Stimulated activated memory B cell treated with anti-CD40 and anti-IgM and Interleukin-4, amounts not matched to agents 10 μg/mL and 1 μg/mL and 100 μg/mL, for 72 hours (primary cell): ENCODE results near the gene ARL3.
A peak's percentile ranks its signal among the peaks of the same experiment; 100 is the strongest.
"Not testable (repeated sequence)": the region's sequence is repeated elsewhere in the genome, so short reads cannot be mapped to it uniquely, and the experiment has no call there.

Source experiments
- ATAC-seq: fragments of 150-1000 bp; cut with Tn5 transposase; 2 replicates; pipeline ENCODE4 v1.10.0; 2021
- H3K27ac Mint-ChIP-seq: one replicate; pipeline ENCODE4 v1.8.0; 2022; ENCODE audit warnings: mild to moderate bottlenecking, mixed read lengths
- H3K27me3 Mint-ChIP-seq: one replicate; pipeline ENCODE4 v1.8.0; 2022; ENCODE audit warnings: mixed read lengths
- H3K36me3 Mint-ChIP-seq: one replicate; pipeline ENCODE4 v1.8.0; 2022; ENCODE audit warnings: mixed read lengths
- H3K4me1 Mint-ChIP-seq: one replicate; pipeline ENCODE4 v1.8.0; 2022; ENCODE audit warnings: mixed read lengths
- H3K4me3 Mint-ChIP-seq: one replicate; pipeline ENCODE4 v1.8.0; 2022; ENCODE audit warnings: mild to moderate bottlenecking, moderate library complexity, mixed read lengths
- H3K9me3 Mint-ChIP-seq: one replicate; pipeline ENCODE4 v1.8.0; 2022; ENCODE audit warnings: mixed read lengths

The ARL3 gene

GRCh38 chr10:102720775-102721301 lies 6.6 kb upstream of the ARL3 start:
- no peaks in the 10 kb centered on the region for H3K9me3 Mint-ChIP-seq
- H3K27me3 Mint-ChIP-seq, result no peaks in the 10 kb centered on the region
- H3K4me1 Mint-ChIP-seq, result peaks cover 26% of the 10 kb centered on the region
- H3K27ac Mint-ChIP-seq, result no peak overlapping the region
- H3K36me3 Mint-ChIP-seq, result peaks cover 45% of the 10 kb centered on the region
- no peak overlapping the region for H3K4me3 Mint-ChIP-seq
- ATAC-seq, result no peak

- Mint-ChIP-seq H3K9me3 (no peaks in the 10 kb centered on the region), H3K4me1 (peaks cover 29% of the 10 kb centered on the region), H3K36me3 (peaks cover 45% of the 10 kb centered on the region), H3K27me3 (no peaks in the 10 kb centered on the region), H3K27ac (no peak overlapping the region), H3K4me3 (no peak overlapping the region)
- ATAC-seq, result no peak
These were observed 6.1 kb upstream of the ARL3 start for GRCh38 chr10:102720337-102720736.

DNA sequence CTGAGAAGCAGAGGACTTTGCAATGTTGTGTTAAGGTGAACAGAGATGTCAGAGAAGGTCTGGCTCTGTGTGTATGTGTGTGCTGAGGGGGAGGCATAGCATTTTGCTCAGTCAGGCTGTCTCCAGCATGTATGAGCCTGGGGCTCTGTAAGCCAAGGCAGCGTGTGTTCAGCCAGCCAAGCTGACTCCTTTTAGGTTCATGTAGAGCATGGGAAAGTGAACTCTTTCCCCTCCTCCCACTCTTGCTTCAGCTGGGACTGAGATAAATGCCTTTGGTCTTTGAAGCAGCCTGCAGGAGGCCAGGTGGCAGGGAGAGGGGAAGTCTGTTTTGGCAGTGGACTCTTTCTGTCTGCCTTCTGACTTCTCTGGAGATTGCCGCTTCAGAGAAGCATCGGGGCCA lies 4.0 kb upstream of the ARL3 start:
- H3K4me1 Mint-ChIP-seq, result peaks cover 39% of the 10 kb centered on the region
- no peaks in the 10 kb centered on the region for H3K9me3 Mint-ChIP-seq
- H3K4me3 Mint-ChIP-seq, result no peak overlapping the region
- peaks cover 28% of the 10 kb centered on the region for H3K36me3 Mint-ChIP-seq
- H3K27me3 Mint-ChIP-seq, result no peaks in the 10 kb centered on the region
- no peak for ATAC-seq
- no peak overlapping the region for H3K27ac Mint-ChIP-seq

- not testable (repeated sequence) for ATAC-seq, H3K4me3 Mint-ChIP-seq, H3K27me3 Mint-ChIP-seq, H3K27ac Mint-ChIP-seq, H3K9me3 Mint-ChIP-seq
- H3K36me3 Mint-ChIP-seq, result peaks cover 24% of the 10 kb centered on the region
- peaks cover 49% of the 10 kb centered on the region for H3K4me1 Mint-ChIP-seq
These were observed 2.8 kb upstream of the ARL3 start for GRCh38 chr10:102716900-102717565.

DNA sequence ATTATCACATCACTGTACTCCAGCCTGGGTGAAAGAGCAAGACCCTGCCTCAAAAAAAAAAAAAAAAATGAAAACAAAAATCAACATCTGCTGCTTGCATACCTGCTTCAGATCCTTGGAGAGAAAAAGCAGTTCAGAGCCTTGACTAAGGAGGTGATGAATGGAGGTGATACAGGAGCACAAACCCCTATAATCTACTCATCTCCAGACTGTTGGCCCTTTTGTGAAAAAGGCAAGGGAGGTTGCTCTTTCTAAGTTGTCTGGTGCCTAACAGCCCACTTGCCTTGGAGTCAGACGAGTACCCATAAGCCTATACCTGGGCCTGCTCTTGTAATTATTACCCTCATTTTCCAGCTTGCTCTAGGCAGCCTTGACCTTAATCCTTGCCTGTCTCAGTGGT lies 1.7 kb upstream of the ARL3 start:
- peaks cover 56% of the 10 kb centered on the region for H3K4me1 Mint-ChIP-seq
- no peaks in the 10 kb centered on the region for H3K27me3 Mint-ChIP-seq
- H3K9me3 Mint-ChIP-seq, result no peaks in the 10 kb centered on the region
- no peak overlapping the region for H3K27ac Mint-ChIP-seq
- H3K36me3 Mint-ChIP-seq, result peaks cover 22% of the 10 kb centered on the region
- no peak for ATAC-seq
- peak overlapping the region; percentile 35 for H3K4me3 Mint-ChIP-seq

GRCh38 chr10:102714621-102715455 lies 641 bp upstream of the ARL3 start, which contains the start of gene SFXN2:
SFXN2 (plus strand) TSS chr10:102714636; CDS start chr10:102726637, 12,001 bp downstream.
- Mint-ChIP-seq H3K27me3 (no peaks in the 10 kb centered on the region), H3K4me1 (peaks cover 66% of the 10 kb centered on the region), H3K27ac (peak within 1 kb of the TSS; percentile 92), H3K36me3 (peaks cover 22% of the 10 kb centered on the region), H3K4me3 (peak within 1 kb of the TSS; percentile 83), H3K9me3 (no peaks in the 10 kb centered on the region)
- peak; percentile 42 for ATAC-seq

GRCh38 chr10:102713539-102713813 lies 721 bp downstream of the ARL3 start:
- H3K9me3 Mint-ChIP-seq, result no peaks in the 10 kb centered on the region
- peak; percentile 72 for ATAC-seq
- no peaks in the 10 kb centered on the region for H3K27me3 Mint-ChIP-seq
- peaks cover 60% of the 10 kb centered on the region for H3K4me1 Mint-ChIP-seq
- peaks cover 16% of the 10 kb centered on the region for H3K36me3 Mint-ChIP-seq
- H3K4me3 Mint-ChIP-seq, result peak overlapping the region; percentile 83
- H3K27ac Mint-ChIP-seq, result peak overlapping the region; percentile 92

- no peaks in the 10 kb centered on the region for H3K9me3 Mint-ChIP-seq
- ATAC-seq, result no peak
- peak overlapping the region; percentile 83 for H3K4me3 Mint-ChIP-seq
- peak overlapping the region; percentile 92 for H3K27ac Mint-ChIP-seq
- H3K4me1 Mint-ChIP-seq, result peaks cover 60% of the 10 kb centered on the region
- H3K27me3 Mint-ChIP-seq, result no peaks in the 10 kb centered on the region
- H3K36me3 Mint-ChIP-seq, result peaks cover 15% of the 10 kb centered on the region
These were observed 1.2 kb downstream of the ARL3 start for GRCh38 chr10:102712843-102713538.

- no peak for ATAC-seq
- Mint-ChIP-seq H3K27me3 (no peaks in the 10 kb centered on the region), H3K4me1 (peaks cover 54% of the 10 kb centered on the region), H3K9me3 (no peaks in the 10 kb centered on the region), H3K4me3 (peak overlapping the region; percentile 21), H3K36me3 (peaks cover 6% of the 10 kb centered on the region), H3K27ac (peak overlapping the region; percentile 92)
These were observed 2.1 kb downstream of the ARL3 start for GRCh38 chr10:102712089-102712488.

GRCh38 chr10:102710609-102711008 lies 3.6 kb downstream of the ARL3 start:
- Mint-ChIP-seq H3K4me3 (no peak overlapping the region), H3K36me3 (no peaks in the 10 kb centered on the region), H3K27me3 (no peaks in the 10 kb centered on the region), H3K9me3 (no peaks in the 10 kb centered on the region), H3K4me1 (peaks cover 45% of the 10 kb centered on the region), H3K27ac (peak overlapping the region; percentile 92)
- ATAC-seq, result no peak

- Mint-ChIP-seq H3K9me3 (no peaks in the 10 kb centered on the region), H3K4me1 (peaks cover 23% of the 10 kb centered on the region)
These were observed 8.7 kb downstream of the ARL3 start for GRCh38 chr10:102705531-102705930.

GRCh38 chr10:102704915-102705314 lies 9.3 kb downstream of the ARL3 start:
- Mint-ChIP-seq H3K27ac (no peak overlapping the region), H3K9me3 (no peaks in the 10 kb centered on the region), H3K27me3 (no peaks in the 10 kb centered on the region), H3K36me3 (peaks cover 9% of the 10 kb centered on the region), H3K4me1 (peaks cover 17% of the 10 kb centered on the region), H3K4me3 (no peak overlapping the region)
- no peak for ATAC-seq

More at GRCh38 chr10:102705531-102705930, 8.7 kb downstream of the ARL3 start:
- no peak overlapping the region for H3K4me3 Mint-ChIP-seq
- ATAC-seq, result no peak
- no peak overlapping the region for H3K27ac Mint-ChIP-seq
- H3K27me3 Mint-ChIP-seq, result no peaks in the 10 kb centered on the region
- peaks cover 9% of the 10 kb centered on the region for H3K36me3 Mint-ChIP-seq

DNA sequence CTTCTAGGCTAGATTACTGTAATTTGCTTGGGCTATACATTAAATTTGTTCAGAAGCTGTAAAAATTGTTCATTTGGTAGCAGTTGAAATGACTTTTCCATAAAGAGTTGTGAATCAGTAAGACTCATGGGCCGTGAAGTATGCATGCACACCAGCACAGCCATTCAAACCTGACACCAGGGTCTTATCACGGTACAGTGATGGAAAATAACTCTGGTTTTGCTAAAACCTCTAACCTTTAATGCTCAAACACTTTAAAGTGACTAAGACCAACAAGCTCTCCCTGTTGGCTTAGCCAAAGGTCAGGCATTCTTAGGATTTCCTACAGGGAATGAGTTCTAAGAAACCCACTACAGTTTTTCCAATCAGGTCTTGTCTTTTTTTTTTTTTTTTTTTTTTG lies 11.5 kb downstream of the ARL3 start:
- no peak overlapping the region for H3K4me3 Mint-ChIP-seq
- no peaks in the 10 kb centered on the region for H3K27me3 Mint-ChIP-seq
- H3K36me3 Mint-ChIP-seq, result peaks cover 20% of the 10 kb centered on the region
- no peak overlapping the region for H3K27ac Mint-ChIP-seq
- peaks cover 16% of the 10 kb centered on the region for H3K4me1 Mint-ChIP-seq
- H3K9me3 Mint-ChIP-seq, result no peaks in the 10 kb centered on the region
- ATAC-seq, result no peak

- Mint-ChIP-seq H3K4me1 (peaks cover 16% of the 10 kb centered on the region), H3K4me3 (no peak overlapping the region), H3K36me3 (peaks cover 27% of the 10 kb centered on the region), H3K9me3 (no peaks in the 10 kb centered on the region), H3K27ac (no peak overlapping the region), H3K27me3 (no peaks in the 10 kb centered on the region)
- ATAC-seq, result no peak
These were observed 12.4 kb downstream of the ARL3 start for GRCh38 chr10:102701796-102702195.

GRCh38 chr10:102701272-102701671 lies 12.9 kb downstream of the ARL3 start:
- no peaks in the 10 kb centered on the region for H3K9me3 Mint-ChIP-seq
- H3K27me3 Mint-ChIP-seq, result no peaks in the 10 kb centered on the region
- peaks cover 16% of the 10 kb centered on the region for H3K4me1 Mint-ChIP-seq
- H3K4me3 Mint-ChIP-seq, result no peak overlapping the region
- H3K27ac Mint-ChIP-seq, result no peak overlapping the region
- peak; percentile 72 for ATAC-seq
- peaks cover 33% of the 10 kb centered on the region for H3K36me3 Mint-ChIP-seq
